GM10847 (cell line): ENCODE measurements around the gene RPS4Y2.

Experiments
- POLR2A ChIP-seq: IDR thresholded peaks from 2 replicates; pipeline ENCODE4 v1.6.1; 2011; ENCODE audit not compliant: insufficient read length; ENCODE audit errors: extremely low read depth

The RPS4Y2 gene

GRCh38 chrY:20798351-20799049 is 42.6 kb downstream of the RPS4Y2 start:
- TF ChIP-seq POLR2A, result no peak

GRCh38 chrY:20802659-20803058 is 46.8 kb downstream of the RPS4Y2 start:
- TF ChIP-seq POLR2A, result no peak

GRCh38 chrY:20806243-20806642 is 50.3 kb downstream of the RPS4Y2 start:
- no peak for TF ChIP-seq POLR2A

- TF ChIP-seq POLR2A, result no peak
These were observed 57.6 kb downstream of the RPS4Y2 start for GRCh38 chrY:20813459-20813858.

GRCh38 chrY:20814794-20815193 is 58.9 kb downstream of the RPS4Y2 start:
- no peak for TF ChIP-seq POLR2A

- no peak for TF ChIP-seq POLR2A
These were observed 61.2 kb downstream of the RPS4Y2 start for GRCh38 chrY:20817067-20817466.
